IPS-18c (cell line): ENCODE measurements around the gene GAS6.

Experiments used
- H3K4me3 ChIP-seq: 2 replicates; pipeline ENCODE4 v1.7.0; 2013; ENCODE audit warnings: low read depth, mild to moderate bottlenecking, low read length, moderate library complexity; ENCODE audit not compliant: insufficient read depth
- H3K9me3 ChIP-seq: one replicate; pipeline ENCODE4 v1.6.1; 2013; ENCODE audit warnings: mild to moderate bottlenecking, low read length, moderate library complexity; ENCODE audit not compliant: control insufficient read depth, insufficient read depth

GAS6 gene

DNA sequence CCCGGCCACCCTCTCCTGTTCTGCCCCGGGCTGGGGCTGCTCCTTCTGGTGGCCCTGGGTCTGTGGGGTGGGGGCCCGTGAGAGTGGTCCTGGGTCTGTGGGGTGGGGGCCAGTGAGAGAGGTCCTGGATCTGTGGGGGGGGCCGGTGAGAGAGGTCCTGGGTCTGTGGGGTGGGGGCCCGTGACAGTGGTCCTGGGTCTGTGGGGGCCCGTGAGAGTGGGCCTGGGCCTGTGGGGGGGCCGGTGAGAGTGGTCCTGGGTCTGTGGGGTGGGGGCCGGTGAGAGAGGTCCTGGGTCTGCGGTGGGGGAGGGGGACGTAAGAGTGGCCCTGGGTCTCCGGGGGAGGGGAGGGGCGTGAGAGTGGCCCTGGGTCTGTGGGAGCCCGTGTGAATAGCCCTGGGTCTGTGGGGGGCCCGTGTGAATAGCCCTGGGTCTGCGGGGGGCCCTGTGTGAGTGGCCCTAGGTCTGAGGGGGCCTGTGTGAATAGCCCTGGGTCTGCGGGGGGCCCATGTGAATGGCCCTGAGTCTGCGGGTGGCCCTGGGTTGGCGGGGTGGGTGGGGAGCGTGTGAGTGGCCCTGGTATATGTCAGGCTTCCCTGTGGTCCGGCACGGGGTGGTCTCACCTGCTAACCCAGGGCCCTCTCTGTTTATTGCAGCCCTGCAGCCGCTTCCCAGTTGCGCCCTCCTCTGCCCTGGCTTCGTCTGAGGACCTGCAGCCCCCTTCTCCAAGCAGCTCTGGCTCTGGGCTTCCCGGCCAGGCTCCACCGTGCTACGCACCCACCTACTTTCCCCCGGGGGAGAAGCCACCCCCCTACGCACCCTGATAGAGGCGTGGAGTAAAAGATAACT lies 52.6 kb downstream of the GAS6 start:
- H3K4me3 ChIP-seq, result no peak overlapping the region
- H3K9me3 ChIP-seq, result peaks cover 6% of the 10 kb centered on the region

DNA sequence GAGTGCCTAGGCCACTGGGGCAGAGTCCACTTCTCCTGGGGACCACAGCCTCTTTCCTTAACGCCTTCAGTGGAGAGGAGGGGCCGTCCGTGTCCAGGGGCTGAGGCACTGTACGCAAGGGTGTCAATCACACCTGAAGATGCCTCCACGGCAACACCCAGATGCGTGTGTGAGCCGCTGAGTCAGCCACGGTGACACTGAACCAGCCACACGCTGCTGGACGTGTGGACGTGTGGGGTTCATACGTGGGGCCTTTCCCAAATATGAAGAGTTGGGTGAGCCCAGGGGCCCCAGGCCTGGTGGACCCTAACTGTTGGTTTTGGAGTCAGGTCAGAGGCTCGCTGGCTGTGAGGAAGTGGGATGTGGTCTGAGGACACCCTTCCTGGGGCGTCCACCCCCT lies 53.2 kb downstream of the GAS6 start:
- peaks cover 6% of the 10 kb centered on the region for H3K9me3 ChIP-seq
- H3K4me3 ChIP-seq, result no peak overlapping the region

GRCh38 chr13:113809934-113810333 lies 53.9 kb downstream of the GAS6 start:
- Histone ChIP-seq H3K4me3 (no peak overlapping the region), H3K9me3 (peaks cover 6% of the 10 kb centered on the region)

GRCh38 chr13:113808058-113808834 lies 55.6 kb downstream of the GAS6 start:
- no peak overlapping the region for H3K4me3 ChIP-seq
- H3K9me3 ChIP-seq, result peaks cover 8% of the 10 kb centered on the region

DNA sequence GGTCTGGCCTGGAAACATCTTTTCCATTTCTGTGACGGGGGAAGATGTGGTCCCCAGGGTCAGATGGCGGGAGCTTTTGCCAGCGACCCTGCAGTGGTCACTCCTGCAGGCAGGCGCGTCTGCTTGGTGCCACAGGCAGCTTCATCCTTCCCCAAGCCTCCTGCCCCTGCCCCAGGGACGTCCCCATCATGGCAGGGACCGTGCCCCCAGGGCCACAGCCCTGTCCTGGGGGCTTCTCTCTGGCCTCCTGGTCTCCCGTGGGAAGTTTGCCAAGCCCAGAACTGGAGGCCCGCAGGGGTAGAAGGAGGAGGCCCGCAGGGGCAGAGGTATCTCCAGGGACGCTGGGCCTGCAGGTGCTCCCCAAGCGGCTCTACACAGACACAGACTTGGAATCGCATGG lies 57.4 kb downstream of the GAS6 start:
- H3K9me3 ChIP-seq, result peaks cover 8% of the 10 kb centered on the region
- H3K4me3 ChIP-seq, result no peak overlapping the region

DNA sequence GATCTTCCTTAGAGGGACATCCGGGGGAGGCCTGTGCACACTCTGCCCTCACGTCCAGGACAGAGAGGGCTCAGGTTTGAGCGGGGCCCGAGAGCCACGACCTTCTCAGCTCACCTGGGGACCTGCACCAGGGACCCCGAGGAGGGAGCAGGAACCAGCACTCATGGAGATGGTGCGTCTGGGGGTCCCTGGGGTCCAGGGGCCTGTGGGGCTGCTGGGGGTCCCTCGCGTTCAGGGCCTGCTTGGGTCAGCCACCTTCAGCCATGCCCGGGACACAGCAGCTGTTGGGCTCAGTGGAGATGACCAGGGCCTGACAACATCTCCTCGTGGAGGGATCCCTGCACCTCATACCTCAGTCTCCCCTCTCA lies 57.8 kb downstream of the GAS6 start:
- Histone ChIP-seq H3K9me3 (peaks cover 8% of the 10 kb centered on the region), H3K4me3 (no peak overlapping the region)

- H3K9me3 ChIP-seq, result peaks cover 8% of the 10 kb centered on the region
- no peak overlapping the region for H3K4me3 ChIP-seq
Observed at GRCh38 chr13:113805431-113806103, 58.3 kb downstream of the GAS6 start.

DNA sequence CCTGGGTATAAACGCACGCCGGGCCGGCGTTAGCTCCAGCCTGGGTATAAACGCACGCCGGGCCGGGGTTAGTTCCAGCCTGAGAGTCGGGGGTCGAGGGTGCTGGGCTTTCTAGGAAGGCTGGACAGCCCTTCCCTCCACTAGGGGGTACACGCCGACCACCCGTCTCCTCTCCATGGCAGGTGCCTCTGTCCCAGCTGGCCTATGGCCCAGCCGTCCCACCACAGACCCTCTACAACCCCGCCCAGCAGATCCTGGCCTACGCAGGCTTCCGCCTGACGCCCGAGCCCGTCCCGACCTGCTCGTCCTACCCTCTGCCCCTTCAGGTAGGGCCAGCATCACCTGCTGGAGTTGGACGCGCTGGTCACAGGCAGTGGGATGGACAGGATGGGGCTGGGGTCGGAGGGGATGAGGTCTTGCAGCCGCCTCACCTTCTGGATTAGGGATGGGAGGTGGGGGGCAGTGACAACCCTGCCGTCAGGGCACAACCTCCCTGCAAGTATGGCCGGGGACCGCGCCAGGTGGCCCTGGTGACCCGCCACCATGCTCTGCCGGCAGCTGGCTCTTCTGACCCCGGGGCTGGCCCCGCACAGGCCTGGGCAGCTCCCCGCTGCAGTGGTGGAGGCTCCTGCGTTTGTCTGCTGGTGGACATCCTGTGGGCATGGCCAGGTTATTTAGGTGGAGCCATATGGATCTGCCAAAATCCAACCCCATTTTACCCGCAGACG lies 59.0 kb downstream of the GAS6 start:
- peaks cover 8% of the 10 kb centered on the region for H3K9me3 ChIP-seq
- no peak overlapping the region for H3K4me3 ChIP-seq

DNA sequence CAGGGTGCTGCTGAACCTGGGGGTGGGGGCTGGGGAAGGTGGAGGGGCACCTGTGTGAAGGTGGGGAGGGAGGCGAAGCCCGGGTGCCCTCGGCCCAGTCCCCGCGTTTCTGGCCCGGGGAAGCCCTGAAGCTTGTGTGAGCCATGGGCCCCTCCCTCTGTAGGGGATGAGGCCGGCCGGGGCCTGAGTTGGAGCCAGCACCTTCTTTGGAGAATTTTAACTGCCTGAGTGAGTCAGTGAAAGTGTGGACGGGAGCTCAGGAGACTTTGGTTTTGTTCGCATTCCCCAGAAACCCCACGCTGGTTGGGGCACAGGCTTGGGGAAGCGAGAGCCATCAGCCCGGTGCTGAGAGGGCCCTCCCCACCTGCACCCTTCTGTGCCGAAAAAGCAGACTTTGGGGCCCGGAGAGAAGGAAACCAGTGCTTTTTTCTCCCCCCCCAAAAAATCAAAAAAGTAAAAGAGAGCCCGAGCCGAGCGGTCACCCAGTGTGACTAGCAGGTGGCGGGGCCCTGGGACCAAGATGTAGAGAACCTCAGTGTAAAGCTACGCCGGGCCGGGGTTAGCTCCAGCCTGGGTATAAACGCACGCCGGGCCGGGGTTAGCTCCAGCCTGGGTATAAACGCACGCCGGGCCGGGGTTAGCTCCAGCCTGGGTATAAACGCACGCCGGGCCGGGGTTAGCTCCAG lies 59.7 kb downstream of the GAS6 start:
- H3K9me3 ChIP-seq, result peaks cover 4% of the 10 kb centered on the region
- no peak overlapping the region for H3K4me3 ChIP-seq

DNA sequence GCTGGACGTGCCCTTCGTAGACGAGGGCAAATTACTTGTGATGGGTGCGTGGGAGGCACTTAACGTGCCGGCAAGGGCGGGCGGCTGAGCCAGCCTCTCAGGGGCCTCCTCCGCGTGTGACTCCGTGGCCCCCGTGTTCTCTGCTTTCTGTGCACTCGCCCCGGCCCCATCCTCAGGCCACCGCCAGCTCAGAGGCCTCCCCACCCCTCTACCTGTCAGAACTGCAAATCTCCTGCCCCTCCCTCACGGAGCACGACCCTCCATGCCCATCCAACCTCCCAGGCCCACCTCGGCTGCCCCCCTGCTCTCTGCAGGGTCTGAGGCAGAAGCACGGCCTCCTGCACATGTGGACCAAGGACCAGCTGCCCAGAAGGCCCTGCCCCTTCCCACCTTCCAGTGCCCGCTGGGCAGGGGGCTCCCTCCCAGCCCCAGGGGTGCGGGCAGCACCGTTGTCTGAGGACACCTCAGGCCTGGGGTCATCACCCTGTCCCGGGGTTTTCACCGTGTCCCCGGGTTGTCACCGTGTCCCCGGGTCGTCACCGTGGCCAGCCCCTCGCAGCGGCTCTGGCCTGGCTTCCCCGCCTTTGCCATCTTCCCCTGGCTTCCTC lies 60.4 kb downstream of the GAS6 start:
- Histone ChIP-seq H3K9me3 (peaks cover 4% of the 10 kb centered on the region), H3K4me3 (no peak overlapping the region)

DNA sequence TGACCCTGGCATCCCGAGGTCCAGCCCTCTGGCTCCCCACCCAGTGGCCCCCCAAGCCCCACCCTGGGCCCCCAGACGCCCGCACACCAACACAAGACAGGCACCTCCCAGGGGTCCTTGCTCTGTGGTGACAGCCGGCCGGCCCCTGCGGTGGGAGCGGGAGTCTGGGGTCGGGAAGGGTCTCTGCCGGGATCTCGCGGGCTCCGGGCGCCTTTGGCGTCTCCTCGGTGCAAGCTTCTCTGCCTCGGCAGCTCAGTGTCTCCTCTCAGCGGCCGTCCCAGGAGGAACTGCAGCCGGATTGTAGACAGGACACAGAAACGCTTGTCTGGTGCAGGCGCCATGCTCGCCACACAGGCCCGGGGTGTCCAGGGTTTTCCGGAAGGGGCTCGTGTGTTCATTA lies 61.1 kb downstream of the GAS6 start:
- Histone ChIP-seq H3K9me3 (peaks cover 4% of the 10 kb centered on the region), H3K4me3 (no peak overlapping the region)

GRCh38 chr13:113802090-113802531 lies 61.8 kb downstream of the GAS6 start:
- peaks cover 4% of the 10 kb centered on the region for H3K9me3 ChIP-seq

DNA sequence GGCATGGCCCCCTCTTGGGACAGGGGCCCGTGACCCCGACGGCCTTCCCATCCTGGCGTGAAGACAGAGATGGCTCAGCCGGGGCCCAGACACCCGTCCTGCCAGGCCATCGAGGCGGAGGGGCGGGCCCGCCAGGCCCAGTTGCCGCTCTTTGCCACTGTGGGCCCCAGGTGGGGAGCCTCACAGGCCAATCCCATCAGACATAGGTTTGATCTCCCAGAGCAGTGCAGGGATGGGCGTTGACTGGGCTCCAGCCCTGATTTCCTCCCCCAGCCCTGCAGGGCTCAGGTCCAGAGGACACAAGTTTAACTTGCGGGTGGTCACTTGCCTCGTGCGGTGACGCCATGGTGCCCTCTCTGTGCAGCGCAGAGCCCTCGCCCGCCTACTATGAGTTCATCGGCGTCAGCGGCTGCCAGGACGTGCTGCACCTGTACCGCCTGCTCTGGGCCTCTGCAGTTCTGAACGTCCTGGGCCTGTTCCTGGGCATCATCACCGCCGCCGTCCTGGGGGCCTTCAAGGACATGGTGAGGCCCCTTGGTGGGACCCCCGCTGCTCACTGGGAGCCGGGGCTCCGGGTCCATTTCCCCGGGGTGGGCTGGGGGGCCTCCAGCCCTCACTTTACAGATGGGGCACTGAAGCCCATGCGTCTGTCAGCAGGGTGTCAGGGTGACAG lies 62.5 kb downstream of the GAS6 start:
- Histone ChIP-seq H3K9me3 (peaks cover 2% of the 10 kb centered on the region), H3K4me3 (no peak overlapping the region)

More at GRCh38 chr13:113802090-113802531, 61.8 kb downstream of the GAS6 start:
- no peak overlapping the region for H3K4me3 ChIP-seq

GRCh38 chr13:113800576-113800926 lies 63.3 kb downstream of the GAS6 start:
- no peak overlapping the region for H3K4me3 ChIP-seq
- H3K9me3 ChIP-seq, result peaks cover 2% of the 10 kb centered on the region

GRCh38 chr13:113798200-113798811 lies 65.6 kb downstream of the GAS6 start:
- H3K9me3 ChIP-seq, result no peaks in the 10 kb centered on the region
- H3K4me3 ChIP-seq, result no peak overlapping the region
